Suprapubic skin (tissue), 4 donors: ENCODE measurements around the gene PCYT1A. TPM values are rescaled to one million over a fixed set of nuclear protein-coding genes. Genes with fewer than 3 reads are reported as not detected.

Experiments used
- DNase-seq, 2 donors: peaks; one replicate each; pipeline ENCODE4 v3.0.0-alpha.2; 2019; ENCODE audit warnings: low spot score in 2 of 2
- H3K27ac ChIP-seq: fragments of 200-600 bp; sonication (generic); one replicate; pipeline ENCODE4 v1.5.1; 2019
- H3K27me3 ChIP-seq: fragments of 200-600 bp; sonication (generic); one replicate; pipeline ENCODE4 v1.5.1; 2019
- H3K36me3 ChIP-seq: fragments of 200-600 bp; sonication (generic); one replicate; pipeline ENCODE4 v1.5.1; 2019
- H3K4me1 ChIP-seq: fragments of 200-600 bp; sonication (generic); one replicate; pipeline ENCODE4 v1.5.1; 2019
- H3K4me3 ChIP-seq: fragments of 200-600 bp; sonication (generic); one replicate; pipeline ENCODE4 v1.5.1; 2019; ENCODE audit warnings: mild to moderate bottlenecking
- H3K9me3 ChIP-seq: fragments of 200-600 bp; sonication (generic); one replicate; pipeline ENCODE4 v1.5.1; 2019
- CTCF ChIP-seq, 2 donors: fragments of 200-600 bp in 1 of 2; fragments of 450-650 bp in 1 of 2; sonication (generic) in 1 of 2; IDR thresholded peaks; one replicate each; pipeline ENCODE4 v1.5.1; 2016 to 2019; ENCODE audit warnings: antibody characterized with exemption in 2 of 2, mild to moderate bottlenecking in 1 of 2, moderate library complexity in 1 of 2
- EP300 ChIP-seq: sonication (generic); formaldehyde crosslinking; IDR thresholded peaks from one replicate; pipeline ENCODE4 v1.6.1; 2017; ENCODE audit warnings: antibody characterized with exemption
- POLR2A ChIP-seq, 2 donors: fragments of 450-650 bp; IDR thresholded peaks; one replicate each; pipeline ENCODE4 v1.6.1; 2017; ENCODE audit warnings: antibody characterized with exemption in 2 of 2, mild to moderate bottlenecking in 2 of 2, moderate library complexity in 2 of 2
- POLR2AphosphoS5 ChIP-seq, 3 donors: sonication (generic); formaldehyde crosslinking; IDR thresholded peaks; one replicate each; pipeline ENCODE4 v1.6.1; 2017; ENCODE audit warnings: antibody characterized with exemption in 3 of 3
- WGBS: methylation state at CpG from one replicate; pipeline ENCODE4 v1.1.5; 2018; 5-methylcytosine and 5-hydroxymethylcytosine counted together
- total RNA-seq, 4 donors: library from RNA; depleted of rRNA; stranded (reverse); fragments of >200 nt; gene quantifications; one replicate each; pipeline ENCODE4 v1.1.0, GENCODE V29; 2016

PCYT1A gene
- total RNA-seq, 4 donors from 2014 or later, result 98.2 to 189 (median 141) TPM

- 78% methylated on average over 4 of the region's 4 CpGs for WGBS
- no peak for TF ChIP-seq CTCF (IDR thresholded peaks at IDR 0.05)
- no peak for TF ChIP-seq POLR2A (IDR thresholded peaks at IDR 0.05)
- Histone ChIP-seq H3K4me1 (peaks cover 63% of the 10 kb centered on the region), H3K9me3 (no peaks in the 10 kb centered on the region), H3K4me3 (no peak overlapping the region), H3K36me3 (no peaks in the 10 kb centered on the region), H3K27me3 (no peaks in the 10 kb centered on the region), H3K27ac (no peak overlapping the region)
- no peak for DNase-seq
These were observed 5.6 kb downstream of the PCYT1A start for GRCh38 chr3:196281962-196282361.

- no peaks in the 10 kb centered on the region for H3K27me3 ChIP-seq
- H3K4me1 ChIP-seq, result peaks cover 53% of the 10 kb centered on the region
- TF ChIP-seq EP300 (no peak), POLR2AphosphoS5 (IDR thresholded peaks at IDR 0.05) (no peak), CTCF (IDR thresholded peaks at IDR 0.05) (no peak), POLR2A (IDR thresholded peaks at IDR 0.05) (no peak)
- no peak for DNase-seq
- no peaks in the 10 kb centered on the region for H3K9me3 ChIP-seq
- no peak overlapping the region for H3K27ac ChIP-seq
- no peak overlapping the region for H3K4me3 ChIP-seq
- WGBS, result 88% methylated on average over 7 of the region's 7 CpGs
- H3K36me3 ChIP-seq, result no peaks in the 10 kb centered on the region
These were observed 6.7 kb downstream of the PCYT1A start for GRCh38 chr3:196280689-196281440.

GRCh38 chr3:196275126-196275525 lies 12.4 kb downstream of the PCYT1A start:
- Histone ChIP-seq H3K27ac (peak overlapping the region; percentile 42), H3K27me3 (no peaks in the 10 kb centered on the region), H3K9me3 (no peaks in the 10 kb centered on the region), H3K4me3 (no peak overlapping the region), H3K4me1 (peaks cover 30% of the 10 kb centered on the region), H3K36me3 (peaks cover 9% of the 10 kb centered on the region)
- no peak for DNase-seq
- WGBS, result 95% methylated on average over 5 of the region's 5 CpGs
- TF ChIP-seq POLR2A (IDR thresholded peaks at IDR 0.05) (no peak), POLR2AphosphoS5 (IDR thresholded peaks at IDR 0.05) (no peak), CTCF (IDR thresholded peaks at IDR 0.05) (no peak), EP300 (no peak)

- H3K9me3 ChIP-seq, result no peaks in the 10 kb centered on the region
- peaks cover 27% of the 10 kb centered on the region for H3K4me1 ChIP-seq
- WGBS, result 52% methylated on average over 5 of the region's 5 CpGs
- H3K36me3 ChIP-seq, result peaks cover 14% of the 10 kb centered on the region
- peak overlapping the region; percentile 42 for H3K27ac ChIP-seq
- no peak for DNase-seq
- H3K27me3 ChIP-seq, result no peaks in the 10 kb centered on the region
- TF ChIP-seq EP300 (no peak), POLR2AphosphoS5 (IDR thresholded peaks at IDR 0.05) (no peak), POLR2A (IDR thresholded peaks at IDR 0.05) (no peak), CTCF (IDR thresholded peaks at IDR 0.05) (no peak)
- H3K4me3 ChIP-seq, result no peak overlapping the region
These were observed 12.9 kb downstream of the PCYT1A start for GRCh38 chr3:196274585-196274984.

- Histone ChIP-seq H3K27ac (peak overlapping the region; percentile 39), H3K4me1 (peaks cover 27% of the 10 kb centered on the region), H3K27me3 (no peaks in the 10 kb centered on the region), H3K9me3 (no peaks in the 10 kb centered on the region), H3K36me3 (peaks cover 20% of the 10 kb centered on the region), H3K4me3 (no peak overlapping the region)
- TF ChIP-seq CTCF (IDR thresholded peaks at IDR 0.05) (no peak), EP300 (no peak), POLR2AphosphoS5 (IDR thresholded peaks at IDR 0.05) (no peak), POLR2A (IDR thresholded peaks at IDR 0.05) (no peak)
- WGBS, result 100% methylated on average over 1 of the region's 12 CpGs
- no peak for DNase-seq
These were observed 13.9 kb downstream of the PCYT1A start for GRCh38 chr3:196273655-196274054.
